Gastrocnemius medialis (tissue), 4 donors: Measurements from ENCODE around the gene SYTL2.

ENCODE experiments used
- CTCF ChIP-seq, 5 experiments: fragments of 450-650 bp in 3 of 5; fragments of 200-600 bp in 2 of 5; sonication (generic) in 2 of 5; IDR thresholded peaks in 4 of 5; conservative IDR thresholded peaks in 1 of 5; 1 replicate in 4 of 5; 2 replicates in 1 of 5; pipeline ENCODE4 v1.5.1; 2016 to 2019; ENCODE audit warnings: antibody characterized with exemption in 5 of 5, mild to moderate bottlenecking in 3 of 5, moderate library complexity in 3 of 5
- POLR2A ChIP-seq, 2 donors: fragments of 450-650 bp; IDR thresholded peaks; one replicate each; pipeline ENCODE4 v1.6.1; 2017; ENCODE audit warnings: antibody characterized with exemption in 2 of 2, mild to moderate bottlenecking in 2 of 2, moderate library complexity in 2 of 2

DNA sequence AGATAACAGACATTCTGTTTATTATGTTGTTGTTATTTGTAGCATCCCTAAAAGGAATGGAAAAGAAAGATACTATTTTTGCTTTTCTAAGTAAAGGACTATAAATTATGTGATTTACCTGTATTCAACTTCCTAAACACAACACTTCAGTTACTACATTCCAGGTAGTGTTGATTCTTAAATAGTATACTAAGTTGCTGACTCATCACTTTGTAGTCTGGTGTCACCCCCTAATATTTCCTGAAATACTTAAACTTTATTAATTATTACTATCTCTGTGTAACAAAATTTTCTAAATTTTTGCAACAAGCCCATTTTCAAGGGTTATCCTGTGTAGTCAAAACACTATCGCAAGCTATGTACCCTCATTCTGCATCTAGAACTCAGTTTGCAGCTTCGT lies 7.0 kb downstream of the SYTL2 start:
- no peak for TF ChIP-seq CTCF (IDR thresholded peaks at IDR 0.05 in 4 of 5, conservative IDR thresholded peaks at IDR 0.05 in 1 of 5)
- TF ChIP-seq POLR2A (IDR thresholded peaks at IDR 0.05) = no peak
